Activated CD4-positive, alpha-beta memory T cell treated with anti-CD3 and anti-CD28 coated beads for 36 hours (primary cell): ENCODE results near the gene SF3B3. TPM values are rescaled to one million over a fixed set of nuclear protein-coding genes. Genes with fewer than 3 reads are reported as not detected.

Experiments
- CTCF ChIA-PET: fragments of 350-600 bp; sonication (Branson Sonifier 250); formaldehyde crosslinking; loops from one replicate; lab custom pipeline; 2021; ENCODE audit warnings: antibody characterized with exemption, inconsistent platforms; lab: Charles Lee
- POLR2A ChIA-PET: fragments of 350-600 bp; sonication (Branson Sonifier 250); formaldehyde crosslinking; loops from one replicate; lab custom pipeline; 2021; ENCODE audit warnings: antibody characterized with exemption; lab: Charles Lee
- DNase-seq: peaks from one replicate; pipeline ENCODE4 v3.0.0-alpha.2; 2020
- H3K27ac Mint-ChIP-seq: one replicate; pipeline ENCODE4 v1.8.0; 2021; ENCODE audit warnings: mixed read lengths
- H3K27me3 Mint-ChIP-seq: one replicate; pipeline ENCODE4 v1.8.0; 2021; ENCODE audit warnings: mixed read lengths
- H3K36me3 Mint-ChIP-seq: one replicate; pipeline ENCODE4 v1.8.0; 2021; ENCODE audit warnings: mixed read lengths
- H3K4me1 Mint-ChIP-seq: one replicate; pipeline ENCODE4 v1.8.0; 2021; ENCODE audit warnings: low read depth, mixed read lengths
- H3K4me3 Mint-ChIP-seq: one replicate; pipeline ENCODE4 v1.8.0; 2021; ENCODE audit warnings: mild to moderate bottlenecking, mixed read lengths
- H3K9me3 Mint-ChIP-seq: one replicate; pipeline ENCODE4 v1.8.0; 2021; ENCODE audit warnings: mixed read lengths
- intact Hi-C: fragments of 100-400 bp; cut with micrococcal nuclease; formaldehyde crosslinking; loops from one replicate; pipeline ENCODE4 v1.15.1; 2023
- total RNA-seq, 2 experiments: library from RNA; stranded (reverse); gene quantifications; one replicate each; pipeline ENCODE4 v1.2.3, GENCODE V29; 2021

SF3B3 gene
- total RNA-seq, 2 experiments from 2014 or later, result 450 to 453 TPM

DNA sequence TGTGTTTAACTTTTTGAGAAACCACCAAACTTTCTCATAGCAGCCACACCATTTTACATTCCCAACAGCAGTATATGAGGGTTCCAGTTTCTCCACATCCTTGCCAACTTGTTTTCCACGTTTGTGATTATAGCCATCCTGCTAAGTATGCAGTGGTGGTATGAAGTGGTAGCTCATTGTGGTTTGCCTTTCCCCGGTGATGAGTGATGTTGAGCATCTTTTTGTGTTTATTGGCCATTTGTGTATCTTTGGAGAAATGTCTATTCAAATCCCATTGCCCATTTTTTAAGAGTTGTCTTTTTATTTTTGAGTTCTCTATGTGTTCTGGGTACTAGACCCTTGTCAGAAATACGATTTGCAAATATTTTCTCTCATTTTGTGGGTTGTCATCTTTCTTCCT lies 17.4 kb downstream of the SF3B3 start:
- peaks cover 6% of the 10 kb centered on the region for H3K4me1 Mint-ChIP-seq
- no peaks in the 10 kb centered on the region for H3K27me3 Mint-ChIP-seq
- CTCF ChIA-PET, result no interaction called here
- POLR2A ChIA-PET, result interaction anchor here (1.2 kb wide), 1 partner anchor 8 kb away, joined by 3 read pairs; no protein-coding TSS in a partner anchor
- no peak overlapping the region for H3K27ac Mint-ChIP-seq
- H3K36me3 Mint-ChIP-seq, result peaks cover 62% of the 10 kb centered on the region
- no peak overlapping the region for H3K4me3 Mint-ChIP-seq
- no peaks in the 10 kb centered on the region for H3K9me3 Mint-ChIP-seq
- no peak for DNase-seq
- intact Hi-C loops, result no loop called here

DNA sequence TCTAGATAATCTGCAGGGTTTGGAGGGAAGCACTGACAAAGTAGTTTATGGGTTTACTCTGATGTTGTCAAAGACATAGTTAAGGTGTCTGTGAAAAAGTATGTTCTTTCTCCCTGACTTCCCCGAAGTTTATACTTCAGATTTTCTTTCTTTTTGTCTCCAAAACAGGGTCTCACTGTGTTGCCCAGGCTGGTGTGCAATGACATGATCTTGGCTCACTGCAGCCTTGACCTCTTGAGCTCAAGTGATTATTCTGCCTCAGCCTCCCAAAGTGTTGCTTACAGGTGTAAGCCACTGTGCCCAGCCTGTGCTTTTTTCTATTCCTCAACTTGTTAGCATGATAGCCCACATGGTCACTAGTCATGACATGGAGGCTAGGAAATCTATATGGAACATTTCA lies 20.9 kb downstream of the SF3B3 start:
- intact Hi-C loops, result no loop called here
- ChIA-PET POLR2A (no interaction called here), CTCF (no interaction called here)
- Mint-ChIP-seq H3K4me1 (peaks cover 10% of the 10 kb centered on the region), H3K36me3 (peaks cover 61% of the 10 kb centered on the region), H3K4me3 (no peak overlapping the region), H3K9me3 (no peaks in the 10 kb centered on the region), H3K27ac (no peak overlapping the region), H3K27me3 (no peaks in the 10 kb centered on the region)
- DNase-seq, result no peak

DNA sequence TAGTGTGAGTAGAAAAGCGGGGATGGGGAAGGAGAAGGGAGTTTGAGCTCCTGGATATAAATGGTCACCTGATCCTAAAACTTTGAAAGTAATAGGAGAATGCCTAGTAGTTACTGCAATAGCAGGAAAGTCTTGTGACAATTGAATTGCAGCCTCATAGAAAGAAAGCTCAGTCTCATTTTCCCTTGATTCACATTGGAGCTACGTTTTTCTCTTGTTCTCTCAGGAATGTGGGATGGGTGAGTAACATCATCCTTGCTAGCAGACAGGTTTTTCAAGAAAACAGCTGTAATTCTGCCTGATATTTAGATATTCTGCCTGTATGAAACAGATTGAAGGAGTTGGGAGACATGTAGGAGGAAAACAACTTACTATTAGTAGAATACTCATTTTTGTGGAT lies 25.3 kb downstream of the SF3B3 start:
- peaks cover 68% of the 10 kb centered on the region for H3K36me3 Mint-ChIP-seq
- CTCF ChIA-PET, result interaction anchor here (1.1 kb wide), 1 partner anchor 19 kb away, joined by 5 read pairs; no protein-coding TSS in a partner anchor
- POLR2A ChIA-PET, result interaction anchor here (1.0 to 1.2 kb wide), 3 partner anchors 8 to 12 kb away, joined by 3 read pairs; no protein-coding TSS in a partner anchor

DNA sequence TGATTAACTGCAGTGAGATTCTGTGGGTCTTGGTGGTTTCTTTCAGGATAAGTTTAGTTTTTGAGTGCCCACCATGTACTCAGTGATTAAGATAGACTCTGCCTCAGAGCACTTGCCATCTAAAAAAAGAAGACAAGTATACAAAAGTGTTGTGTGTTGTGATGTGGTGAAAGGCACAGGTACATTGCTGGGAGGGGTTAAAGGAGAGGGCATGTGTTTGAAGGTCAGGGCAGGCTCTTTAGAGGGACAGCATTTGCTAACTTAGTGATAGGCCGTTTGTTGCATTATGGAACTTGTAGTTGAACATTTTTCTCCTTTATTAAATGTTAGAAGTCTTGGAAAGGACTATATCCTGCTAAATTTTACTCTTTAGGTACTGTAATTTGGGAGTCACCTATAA lies 26.5 kb downstream of the SF3B3 start:
- peaks cover 16% of the 10 kb centered on the region for H3K4me1 Mint-ChIP-seq
- intact Hi-C loops, result loop anchor here (10.0 kb wide), 1 partner anchor 295 kb away; the partner anchor contains the start of gene EXOSC6
- no peak for DNase-seq
- ChIA-PET CTCF (no interaction called here), POLR2A (interaction anchor here (1.4 kb wide), 1 partner anchor 16 kb away, joined by 3 read pairs; no protein-coding TSS in a partner anchor)
- H3K36me3 Mint-ChIP-seq, result peaks cover 70% of the 10 kb centered on the region
- no peak overlapping the region for H3K27ac Mint-ChIP-seq
- H3K4me3 Mint-ChIP-seq, result no peak overlapping the region
- no peaks in the 10 kb centered on the region for H3K27me3 Mint-ChIP-seq
- H3K9me3 Mint-ChIP-seq, result no peaks in the 10 kb centered on the region

More for the DNA sequence above, 25.3 kb downstream of the SF3B3 start:
- H3K4me3 Mint-ChIP-seq, result no peak overlapping the region
- peaks cover 16% of the 10 kb centered on the region for H3K4me1 Mint-ChIP-seq
- H3K27ac Mint-ChIP-seq, result no peak overlapping the region
- H3K27me3 Mint-ChIP-seq, result no peaks in the 10 kb centered on the region
- H3K9me3 Mint-ChIP-seq, result no peaks in the 10 kb centered on the region
- intact Hi-C loops, result no loop called here
- DNase-seq, result no peak

DNA sequence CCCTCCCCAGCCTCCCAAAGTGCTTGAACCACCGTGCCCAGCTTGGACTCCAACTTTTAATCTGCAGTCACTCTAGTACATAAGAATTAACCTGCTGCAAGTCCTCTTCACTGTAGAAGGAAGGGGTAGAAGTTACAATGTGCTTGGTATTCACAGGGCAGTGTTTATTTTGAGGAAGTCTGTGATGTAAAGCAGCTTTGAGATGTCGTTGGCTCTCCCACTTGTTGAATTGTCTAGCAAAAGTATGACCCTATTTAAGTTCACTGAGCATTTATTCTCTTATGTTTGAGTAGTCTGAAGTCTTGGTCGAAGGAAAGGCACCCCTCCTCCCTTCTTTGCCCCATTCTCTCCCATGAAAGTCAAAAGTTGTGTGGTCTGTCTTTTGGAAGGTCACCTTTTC lies 28.2 kb downstream of the SF3B3 start:
- H3K36me3 Mint-ChIP-seq, result peaks cover 76% of the 10 kb centered on the region
- no peak overlapping the region for H3K27ac Mint-ChIP-seq
- ChIA-PET POLR2A (interaction anchor here (0.8 to 1.4 kb wide), 2 partner anchors 14 to 24 kb away, joined by 3 read pairs; no protein-coding TSS in a partner anchor), CTCF (interaction anchor here (0.8 to 1.3 kb wide), 2 partner anchors 43 to 298 kb away, joined by 3 to 5 read pairs; no protein-coding TSS in a partner anchor)
- DNase-seq, result no peak
- intact Hi-C loops, result loop anchor here (10.0 kb wide), 1 partner anchor 297 kb away; the partner anchor contains the start of gene EXOSC6
- no peaks in the 10 kb centered on the region for H3K27me3 Mint-ChIP-seq
- no peaks in the 10 kb centered on the region for H3K9me3 Mint-ChIP-seq
- peaks cover 16% of the 10 kb centered on the region for H3K4me1 Mint-ChIP-seq
- no peak overlapping the region for H3K4me3 Mint-ChIP-seq

DNA sequence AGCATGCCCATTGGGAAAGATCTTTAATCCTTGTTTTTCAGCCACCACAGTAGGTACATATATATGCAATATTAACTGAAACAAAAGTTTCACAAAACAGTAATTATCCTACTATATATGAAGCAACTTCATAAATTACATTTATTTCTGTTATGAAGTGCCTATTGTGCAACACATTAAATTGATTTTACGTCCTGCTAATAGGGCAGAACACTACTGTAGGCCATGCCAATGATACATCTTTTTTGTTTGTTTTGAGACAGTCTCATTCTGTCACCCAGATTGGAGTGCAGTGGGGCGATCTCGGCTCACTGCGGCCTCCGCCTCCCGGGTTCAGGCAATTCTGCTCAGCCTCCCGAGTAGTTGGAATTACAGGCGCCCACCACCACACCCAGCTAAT lies 29.1 kb downstream of the SF3B3 start:
- no peak overlapping the region for H3K4me3 Mint-ChIP-seq
- H3K9me3 Mint-ChIP-seq, result no peaks in the 10 kb centered on the region
- CTCF ChIA-PET, result interaction anchor here (0.8 kb wide), 1 partner anchor 299 kb away, joined by 3 read pairs; no protein-coding TSS in a partner anchor
- DNase-seq, result no peak
- POLR2A ChIA-PET, result no interaction called here
- intact Hi-C loops, result loop anchor here (10.0 kb wide), 1 partner anchor 298 kb away; the partner anchor contains the start of gene EXOSC6
- H3K36me3 Mint-ChIP-seq, result peaks cover 77% of the 10 kb centered on the region
- no peaks in the 10 kb centered on the region for H3K27me3 Mint-ChIP-seq
- no peak overlapping the region for H3K27ac Mint-ChIP-seq
- peaks cover 16% of the 10 kb centered on the region for H3K4me1 Mint-ChIP-seq

DNA sequence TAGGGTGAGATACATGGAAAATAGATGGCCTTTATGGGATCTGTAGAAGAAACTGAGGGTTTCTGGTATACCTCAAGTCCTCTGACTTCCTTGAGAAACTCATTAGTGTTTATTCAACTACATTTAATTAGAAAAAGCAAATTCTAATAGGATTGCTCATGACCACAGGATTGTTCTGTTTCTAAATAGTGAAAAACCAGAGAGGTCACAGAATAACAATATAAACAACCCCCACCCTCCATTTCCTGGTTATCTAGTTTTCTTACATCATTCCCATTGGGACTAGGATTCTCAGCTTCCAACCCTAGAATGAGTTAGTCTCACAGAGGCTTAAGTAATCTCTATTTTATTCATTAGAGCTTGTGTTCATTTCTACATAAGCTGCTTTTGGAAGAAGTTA lies 30.0 kb downstream of the SF3B3 start:
- ChIA-PET POLR2A (no interaction called here), CTCF (no interaction called here)
- Mint-ChIP-seq H3K4me1 (peaks cover 10% of the 10 kb centered on the region), H3K4me3 (no peak overlapping the region), H3K36me3 (peaks cover 72% of the 10 kb centered on the region), H3K9me3 (no peaks in the 10 kb centered on the region), H3K27me3 (no peaks in the 10 kb centered on the region), H3K27ac (peak overlapping the region; percentile 50)
- intact Hi-C loops, result loop anchor here (10.0 kb wide), 1 partner anchor 299 kb away; the partner anchor contains the start of gene EXOSC6
- no peak for DNase-seq

DNA sequence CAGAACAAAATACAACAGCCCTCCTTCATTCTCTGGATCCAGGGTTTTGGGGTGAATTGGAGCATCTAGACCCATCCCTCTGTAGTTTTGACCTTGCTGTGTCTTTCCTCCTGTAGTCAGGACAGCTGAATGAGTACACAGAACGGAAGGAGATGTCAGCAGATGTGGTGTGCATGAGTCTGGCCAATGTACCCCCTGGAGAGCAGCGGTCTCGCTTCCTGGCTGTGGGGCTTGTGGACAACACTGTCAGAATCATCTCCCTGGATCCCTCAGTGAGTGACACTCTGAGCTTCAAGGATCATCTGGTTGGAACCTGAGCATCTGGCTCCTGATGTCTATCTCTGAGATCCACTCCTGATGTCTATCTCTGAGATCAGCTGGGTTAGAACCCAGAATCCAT lies 32.4 kb downstream of the SF3B3 start:
- no peak overlapping the region for H3K27ac Mint-ChIP-seq
- POLR2A ChIA-PET, result no interaction called here
- H3K27me3 Mint-ChIP-seq, result no peaks in the 10 kb centered on the region
- CTCF ChIA-PET, result no interaction called here
- intact Hi-C loops, result loop anchor here (10.0 kb wide), 1 partner anchor 301 kb away; the partner anchor contains the start of gene EXOSC6
- DNase-seq, result no peak
- peaks cover 8% of the 10 kb centered on the region for H3K4me1 Mint-ChIP-seq
- H3K36me3 Mint-ChIP-seq, result peaks cover 73% of the 10 kb centered on the region
- no peak overlapping the region for H3K4me3 Mint-ChIP-seq
- H3K9me3 Mint-ChIP-seq, result no peaks in the 10 kb centered on the region

DNA sequence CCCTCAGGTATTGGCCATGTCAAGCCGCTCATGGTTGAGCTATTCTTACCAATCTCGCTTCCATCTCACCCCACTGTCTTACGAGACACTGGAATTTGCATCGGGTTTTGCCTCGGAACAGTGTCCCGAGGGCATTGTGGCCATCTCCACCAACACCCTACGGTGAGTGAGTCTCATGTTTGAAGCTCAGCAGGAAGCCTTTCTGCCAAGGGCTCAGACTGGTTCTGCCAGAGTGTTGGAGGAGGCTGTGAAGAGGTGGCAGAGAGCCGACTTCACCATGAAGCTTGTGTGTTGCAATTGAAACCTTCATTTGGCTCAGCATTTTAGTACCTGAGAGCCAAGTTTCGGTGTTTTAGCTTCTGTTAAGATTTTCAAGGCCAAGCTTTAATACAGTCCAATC lies 38.0 kb downstream of the SF3B3 start:
- Mint-ChIP-seq H3K9me3 (no peaks in the 10 kb centered on the region), H3K36me3 (peaks cover 69% of the 10 kb centered on the region), H3K27me3 (no peaks in the 10 kb centered on the region), H3K4me1 (no peaks in the 10 kb centered on the region), H3K27ac (no peak overlapping the region), H3K4me3 (no peak overlapping the region)
- ChIA-PET CTCF (interaction anchor here (0.7 kb wide), 1 partner anchor 192 kb away, joined by 3 read pairs; no protein-coding TSS in a partner anchor), POLR2A (interaction anchor here (0.7 to 1.2 kb wide), 2 partner anchors 13 kb away, joined by 3 read pairs; no protein-coding TSS in a partner anchor)
- no peak for DNase-seq
- intact Hi-C loops, result no loop called here

DNA sequence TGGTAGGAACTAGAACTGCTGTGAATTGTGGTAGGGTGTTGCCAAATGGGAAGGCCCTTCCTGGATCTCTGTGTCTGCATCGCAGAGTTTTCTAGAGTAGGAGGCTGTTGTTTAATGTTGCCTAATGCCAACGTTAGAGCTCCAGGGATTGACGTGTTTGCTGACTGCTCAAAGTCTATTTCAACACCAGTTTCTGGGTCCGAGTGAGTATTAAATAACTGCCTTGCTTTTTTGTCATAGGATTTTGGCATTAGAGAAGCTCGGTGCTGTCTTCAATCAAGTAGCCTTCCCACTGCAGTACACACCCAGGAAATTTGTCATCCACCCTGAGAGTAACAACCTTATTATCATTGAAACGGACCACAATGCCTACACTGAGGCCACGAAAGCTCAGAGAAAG lies 40.0 kb downstream of the SF3B3 start:
- POLR2A ChIA-PET, result no interaction called here
- Mint-ChIP-seq H3K4me3 (no peak overlapping the region), H3K4me1 (no peaks in the 10 kb centered on the region), H3K27ac (no peak overlapping the region), H3K9me3 (no peaks in the 10 kb centered on the region), H3K36me3 (peaks cover 70% of the 10 kb centered on the region), H3K27me3 (no peaks in the 10 kb centered on the region)
- CTCF ChIA-PET, result interaction anchor here (0.6 to 1.3 kb wide), 2 partner anchors 306 to 311 kb away, joined by 3 read pairs; no protein-coding TSS in a partner anchor
- no peak for DNase-seq
- intact Hi-C loops, result no loop called here

DNA sequence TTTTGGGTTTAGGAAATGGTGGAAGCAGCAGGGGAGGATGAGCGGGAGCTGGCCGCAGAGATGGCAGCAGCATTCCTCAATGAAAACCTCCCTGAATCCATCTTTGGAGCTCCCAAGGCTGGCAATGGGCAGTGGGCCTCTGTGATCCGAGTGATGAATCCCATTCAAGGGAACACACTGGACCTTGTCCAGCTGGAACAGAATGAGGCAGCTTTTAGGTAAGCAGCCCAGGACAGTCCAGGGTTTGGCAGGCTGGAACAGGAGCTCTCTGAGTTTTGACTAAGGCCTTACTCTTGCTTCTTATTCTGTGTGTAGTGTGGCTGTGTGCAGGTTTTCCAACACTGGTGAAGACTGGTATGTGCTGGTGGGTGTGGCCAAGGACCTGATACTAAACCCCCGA lies 41.4 kb downstream of the SF3B3 start:
- ChIA-PET CTCF (interaction anchor here (1.3 kb wide), 1 partner anchor 313 kb away, joined by 3 read pairs; no protein-coding TSS in a partner anchor), POLR2A (interaction anchor here (1.0 to 1.4 kb wide), 2 partner anchors 14 to 25 kb away, joined by 3 read pairs; no protein-coding TSS in a partner anchor)
- Mint-ChIP-seq H3K9me3 (no peaks in the 10 kb centered on the region), H3K27ac (no peak overlapping the region), H3K36me3 (peaks cover 68% of the 10 kb centered on the region), H3K4me1 (no peaks in the 10 kb centered on the region), H3K27me3 (no peaks in the 10 kb centered on the region), H3K4me3 (no peak overlapping the region)
- intact Hi-C loops, result no loop called here
- no peak for DNase-seq

DNA sequence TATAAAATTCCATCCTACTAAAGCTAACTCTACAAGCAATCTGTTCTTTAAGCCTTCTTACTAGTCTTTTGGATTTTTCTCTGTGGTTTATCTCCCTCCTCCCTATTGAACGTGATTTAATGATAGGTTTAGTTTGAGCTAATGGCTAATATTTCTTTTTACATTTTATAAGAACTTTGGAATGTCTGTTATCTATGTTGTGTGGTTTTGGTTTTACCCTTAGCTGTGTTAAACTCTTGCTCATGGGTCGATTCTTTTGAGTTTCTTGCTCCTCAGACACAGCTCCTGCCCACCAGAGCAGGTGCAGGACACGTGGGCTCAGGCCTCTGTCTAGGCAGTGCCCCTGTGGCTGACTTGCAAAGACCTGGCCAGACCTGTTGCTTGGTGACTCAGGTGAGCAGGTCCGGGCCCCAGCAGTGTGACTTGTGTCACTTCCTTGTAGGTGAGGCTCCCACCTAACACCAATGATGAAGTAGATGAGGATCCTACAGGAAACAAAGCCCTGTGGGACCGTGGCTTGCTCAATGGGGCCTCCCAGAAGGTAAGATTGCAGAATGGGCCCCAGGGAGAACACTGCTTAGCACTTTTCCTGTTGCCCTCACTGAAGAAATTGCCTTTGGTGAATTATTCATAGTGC lies 45.1 kb downstream of the SF3B3 start:
- H3K4me1 Mint-ChIP-seq, result peaks cover 16% of the 10 kb centered on the region
- POLR2A ChIA-PET, result interaction anchor here (0.7 kb wide), 1 partner anchor 9 kb away, joined by 4 read pairs; no protein-coding TSS in a partner anchor
- no peaks in the 10 kb centered on the region for H3K27me3 Mint-ChIP-seq
- H3K4me3 Mint-ChIP-seq, result no peak overlapping the region
- intact Hi-C loops, result no loop called here
- DNase-seq, result no peak
- CTCF ChIA-PET, result no interaction called here
- no peak overlapping the region for H3K27ac Mint-ChIP-seq
- H3K36me3 Mint-ChIP-seq, result peaks cover 74% of the 10 kb centered on the region
- H3K9me3 Mint-ChIP-seq, result no peaks in the 10 kb centered on the region
